CD4-positive, alpha-beta T cell treated with Interleukin-10 for 1 hour (primary cell): ENCODE measurements around the gene TTC27.
A peak's percentile ranks its signal among the peaks of the same experiment; 100 is the strongest.
"Not testable (repeated sequence)": the region's sequence is repeated elsewhere in the genome, so short reads cannot be mapped to it uniquely, and the experiment has no call there.

Experiments
- DNase-seq: peaks from one replicate; pipeline ENCODE4 v3.0.0-alpha.2; 2020

Gene TTC27

DNA sequence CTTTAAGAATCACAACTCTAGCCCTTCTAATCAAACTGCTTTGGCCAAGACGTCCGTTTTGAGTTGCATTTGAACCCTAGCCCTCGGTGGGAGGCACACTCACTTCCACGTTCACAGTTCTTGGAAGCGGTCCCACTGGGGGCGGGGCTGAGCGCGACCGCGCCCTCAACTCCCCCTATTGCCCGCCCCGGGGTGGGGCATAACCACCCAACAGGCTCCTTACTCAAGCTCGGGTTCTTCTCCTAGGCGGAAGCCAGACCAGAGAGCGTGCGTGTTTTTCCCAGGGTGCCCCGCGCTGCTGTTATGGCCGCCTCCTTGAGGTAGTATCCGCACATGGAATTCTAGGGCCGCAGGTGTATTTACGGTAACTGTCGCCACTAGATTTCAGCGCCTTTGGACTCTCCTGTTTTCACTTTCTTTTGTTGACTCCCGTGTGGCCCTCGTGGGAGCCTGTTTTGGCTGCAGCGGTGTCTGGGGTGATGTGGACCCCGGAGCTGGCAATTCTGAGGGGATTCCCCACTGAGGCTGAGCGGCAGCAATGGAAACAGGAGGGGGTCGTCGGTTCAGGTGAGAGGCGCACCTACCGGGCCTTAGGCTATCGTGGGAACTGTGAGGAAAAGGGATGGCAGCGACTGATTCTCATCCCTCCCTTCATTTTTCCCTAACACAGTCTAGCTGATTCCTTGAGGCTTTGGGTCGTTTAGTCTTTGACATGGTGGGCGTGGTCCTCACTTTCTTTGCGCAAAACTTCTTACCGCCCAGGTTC lies at the start of gene TTC27:
Gene TTC27 (plus strand): TSS at position 237 of the 766 bp plus-strand sequence. CDS start 243 bp downstream, at position 480.
- DNase-seq = peak; percentile 95

- peak; percentile 26 for DNase-seq
Observed at GRCh38 chr2:32591669-32592463, 36.0 kb upstream of the TTC27 start.

- no peak for DNase-seq
Observed at GRCh38 chr2:32594573-32594972, 33.3 kb upstream of the TTC27 start.

DNA sequence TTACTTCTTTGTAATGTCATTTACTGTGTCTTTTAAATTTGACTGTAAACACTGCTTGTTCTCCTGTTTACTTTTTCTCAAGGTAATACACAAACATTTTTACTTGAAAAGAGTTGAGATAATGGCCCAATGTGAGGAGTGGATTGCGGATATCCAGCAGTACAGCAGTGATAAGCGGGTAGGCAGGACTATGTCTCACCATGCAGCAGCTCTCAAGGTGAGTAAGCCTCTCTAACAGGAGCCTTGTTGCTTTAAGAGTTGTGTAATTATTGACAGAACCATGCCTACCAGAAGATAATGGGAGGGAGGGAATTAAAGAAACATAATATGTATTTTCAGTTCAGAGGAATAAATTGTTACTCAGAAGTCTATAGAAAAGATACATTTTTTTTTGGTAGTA lies 16.5 kb upstream of the TTC27 start:
- no peak for DNase-seq

DNA sequence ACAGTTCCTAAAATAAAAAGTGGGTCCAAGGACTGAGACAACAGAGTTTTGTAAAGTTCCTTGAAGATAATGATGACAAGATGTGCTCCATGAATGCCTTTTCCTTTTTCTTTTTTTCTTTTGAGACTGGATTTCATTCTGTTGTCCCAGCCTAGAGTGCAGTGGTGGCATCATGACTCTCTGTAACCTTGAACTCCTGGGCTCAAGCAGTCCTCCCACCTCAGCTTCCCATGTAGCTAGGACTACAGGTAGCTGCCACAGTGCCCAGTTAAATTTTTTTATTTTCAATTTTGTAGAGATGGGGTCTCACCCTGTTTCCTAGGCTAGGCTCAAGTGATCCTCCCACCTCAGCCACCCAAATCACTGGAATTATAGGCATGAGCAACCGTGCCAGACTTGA lies 16.1 kb upstream of the TTC27 start:
- DNase-seq = no peak

DNA sequence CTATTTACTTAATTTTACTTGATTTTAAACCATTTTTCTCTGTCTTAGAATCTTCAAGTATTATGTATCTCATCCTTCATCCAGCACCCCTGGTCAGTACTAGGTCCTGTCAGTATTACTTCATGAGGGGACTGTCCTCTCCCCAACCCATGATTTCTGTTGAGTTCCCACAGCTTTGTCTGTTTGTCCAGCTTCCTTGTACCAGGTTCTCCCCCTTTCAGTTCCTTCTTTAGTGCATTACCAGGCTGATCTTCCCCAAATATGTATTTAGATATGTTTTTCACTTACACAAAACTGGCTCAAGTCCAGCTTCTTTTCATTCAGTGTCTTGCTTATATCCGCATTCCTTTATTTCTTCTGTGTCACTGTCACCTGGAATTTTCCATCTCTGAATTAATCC lies 13.8 kb upstream of the TTC27 start:
- DNase-seq = no peak

DNA sequence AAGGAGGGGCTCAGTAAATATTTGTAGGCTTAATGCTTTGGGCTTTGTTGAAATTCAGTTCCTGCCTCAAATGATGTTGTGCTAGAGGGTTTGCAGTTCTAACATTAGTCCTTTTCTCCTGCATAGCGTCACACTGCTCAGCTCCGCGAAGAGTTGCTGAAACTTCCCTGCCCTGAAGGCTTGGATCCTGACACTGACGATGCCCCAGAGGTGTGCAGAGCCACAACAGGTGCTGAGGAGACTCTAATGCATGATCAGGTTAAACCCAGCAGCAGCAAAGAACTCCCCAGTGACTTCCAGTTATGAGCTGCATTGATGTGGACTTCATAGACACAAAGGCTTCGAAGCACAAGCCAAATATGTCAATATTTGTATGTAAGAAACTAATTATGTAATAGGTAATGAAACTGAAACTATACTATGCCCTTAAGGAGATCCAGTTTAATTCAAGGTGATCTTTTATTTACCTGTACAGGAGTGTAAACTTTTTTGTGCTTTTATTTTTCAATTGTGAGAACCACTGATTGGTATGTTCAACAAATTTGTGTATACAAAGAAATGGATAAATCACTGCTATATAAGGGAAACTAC lies 10.2 kb upstream of the TTC27 start:
- DNase-seq = no peak

DNA sequence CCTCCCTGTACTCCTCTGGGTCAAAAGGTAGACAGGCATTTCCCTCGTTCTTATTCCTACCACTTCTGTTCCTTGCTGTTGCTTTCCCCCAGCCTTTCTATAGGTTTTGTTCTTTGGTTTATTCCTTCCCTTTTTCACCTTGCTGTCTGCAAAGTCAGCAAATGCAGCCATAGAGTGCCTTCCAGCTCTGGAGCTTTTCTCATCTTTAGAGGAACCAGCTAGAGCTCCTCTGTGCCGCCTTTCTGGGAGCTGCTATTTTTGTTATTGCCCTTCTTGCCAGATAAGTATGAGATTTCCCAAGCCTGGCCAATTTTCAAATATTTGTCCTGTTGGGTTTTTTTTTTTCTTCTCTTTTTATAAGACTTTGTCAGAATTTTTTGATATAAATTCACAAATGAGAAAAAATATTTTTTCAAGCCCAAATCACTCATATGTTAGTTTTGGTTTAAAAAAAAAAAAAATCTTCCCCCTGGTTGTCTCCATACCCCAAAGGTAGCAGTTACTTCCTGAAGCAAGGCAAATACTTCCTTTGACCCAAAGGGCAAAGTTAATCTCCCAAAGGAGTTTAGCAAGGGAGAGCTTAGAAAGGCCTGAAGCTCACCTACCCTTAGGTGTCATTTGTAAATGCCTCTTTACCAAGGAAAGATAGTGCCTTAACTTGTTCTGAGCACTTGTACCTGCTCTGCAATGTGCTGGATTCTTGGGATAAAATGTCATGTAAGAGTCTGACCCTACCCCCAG lies 5.1 kb upstream of the TTC27 start:
- DNase-seq = no peak

DNA sequence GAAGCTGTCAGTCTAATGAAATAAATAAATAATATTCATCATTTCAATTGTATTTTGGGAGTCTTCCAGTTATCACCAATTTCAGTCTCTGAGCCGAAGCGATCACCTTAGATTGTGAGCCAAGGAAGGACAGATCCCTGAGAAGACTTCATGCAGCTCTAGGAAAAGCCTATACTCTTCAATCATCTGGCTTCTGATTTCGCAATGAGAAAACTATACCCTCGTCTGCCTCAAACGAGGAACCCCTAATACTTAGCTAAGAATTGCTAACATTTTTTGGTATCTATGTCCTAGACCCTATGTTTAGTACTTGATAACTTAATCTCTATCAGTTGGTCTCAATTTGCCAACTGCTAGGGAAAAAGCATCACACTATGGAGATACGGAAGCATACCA lies 4.5 kb upstream of the TTC27 start:
- DNase-seq = no peak

DNA sequence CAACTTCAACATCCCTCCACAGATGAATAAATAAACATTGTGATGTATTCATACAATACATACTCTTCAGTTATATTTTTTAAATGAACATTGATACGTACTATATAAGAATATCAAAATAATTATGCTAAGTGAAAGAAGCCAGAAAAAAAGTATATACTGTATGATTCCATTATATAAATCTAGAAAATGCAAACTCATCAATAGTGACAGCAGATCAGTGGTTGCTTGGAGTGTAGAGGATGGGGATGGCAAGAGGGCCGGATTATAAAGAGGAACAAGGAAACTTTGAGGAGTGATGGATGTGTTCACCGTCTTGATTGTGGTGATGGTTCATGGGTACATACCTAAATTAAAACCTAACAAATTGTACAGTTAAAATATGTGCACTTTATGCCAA lies 3.0 kb upstream of the TTC27 start:
- no peak for DNase-seq

GRCh38 chr2:32626639-32627221 lies 1.1 kb upstream of the TTC27 start:
- DNase-seq = no peak

DNA sequence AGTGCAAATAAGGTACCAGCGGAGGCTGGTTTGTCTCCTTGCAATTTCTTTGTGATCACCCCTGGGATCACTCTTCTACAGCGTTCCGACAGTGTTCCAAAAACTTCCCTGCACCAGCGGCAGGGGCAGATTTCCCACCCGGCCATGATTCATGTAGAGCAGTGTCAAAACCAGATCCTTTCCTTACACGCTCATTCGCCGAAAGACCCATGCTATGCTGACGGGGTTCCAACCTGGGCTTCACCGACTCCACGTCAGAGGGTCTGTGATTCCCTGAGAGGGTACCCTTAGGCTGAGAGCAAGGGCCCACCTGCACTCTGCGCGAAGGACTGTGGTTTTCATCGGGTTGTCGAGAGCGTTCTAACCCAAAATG lies 423 bp upstream of the TTC27 start:
- DNase-seq = no peak

- DNase-seq = no peak
Observed at GRCh38 chr2:32632089-32632488, 4.2 kb downstream of the TTC27 start.

DNA sequence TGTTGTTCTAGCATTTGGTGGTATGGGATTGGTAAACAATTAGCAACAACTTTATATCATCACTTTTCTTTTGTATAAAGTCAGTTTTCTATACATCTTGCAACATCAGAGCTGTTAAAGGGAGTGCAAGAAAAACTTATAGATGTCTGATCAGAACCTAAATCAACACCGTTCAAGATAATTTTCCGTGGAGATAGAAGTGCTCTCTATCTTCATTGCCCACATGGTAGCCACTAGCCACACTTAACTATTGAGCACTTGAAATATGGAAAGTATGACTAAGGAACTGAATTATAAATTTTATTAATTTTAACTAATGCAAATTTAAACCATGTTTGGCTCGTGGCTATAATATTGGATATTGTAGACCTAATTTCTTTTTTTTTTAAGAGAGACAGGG lies 5.2 kb downstream of the TTC27 start:
- DNase-seq = no peak

DNA sequence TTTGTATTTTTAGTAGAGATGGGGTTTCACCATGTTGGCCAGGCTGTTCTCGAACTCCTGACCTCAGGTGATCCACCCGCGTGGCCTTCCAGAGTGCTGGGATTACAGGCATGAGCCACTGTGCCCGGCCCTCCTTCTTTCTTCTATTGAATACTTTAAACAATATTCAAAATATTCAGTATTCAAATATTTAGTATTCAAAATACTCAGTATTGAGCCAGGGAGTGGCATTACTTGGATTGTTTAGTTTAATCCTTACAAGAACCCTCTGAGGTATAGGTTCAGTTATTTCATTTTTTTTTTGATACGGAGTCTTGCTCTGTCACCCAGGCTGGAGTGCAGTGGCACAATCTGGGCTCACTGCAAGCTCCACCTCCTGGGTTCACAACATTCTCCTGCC lies 10.7 kb downstream of the TTC27 start:
- not testable (repeated sequence) for DNase-seq

DNA sequence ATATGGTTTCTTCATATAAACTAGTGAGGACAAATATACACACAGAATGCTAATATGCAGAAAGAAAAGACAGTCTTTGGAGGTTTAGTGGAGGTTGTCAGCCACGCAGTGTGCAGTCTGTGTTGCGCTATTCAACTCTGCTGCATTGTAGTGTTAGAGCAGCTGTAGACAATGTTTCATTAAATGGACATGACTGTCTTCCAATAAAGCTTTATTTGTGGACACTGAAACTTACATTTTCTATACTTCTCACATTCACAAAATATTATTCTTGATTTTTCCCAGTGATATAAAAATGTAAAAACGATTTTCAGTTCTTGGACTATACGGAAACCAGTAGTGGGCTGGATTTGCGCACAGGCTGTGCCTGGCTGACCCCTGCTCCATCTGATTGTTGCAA lies 13.3 kb downstream of the TTC27 start:
- DNase-seq = no peak

GRCh38 chr2:32647180-32647651 lies 19.4 kb downstream of the TTC27 start:
- no peak for DNase-seq

DNA sequence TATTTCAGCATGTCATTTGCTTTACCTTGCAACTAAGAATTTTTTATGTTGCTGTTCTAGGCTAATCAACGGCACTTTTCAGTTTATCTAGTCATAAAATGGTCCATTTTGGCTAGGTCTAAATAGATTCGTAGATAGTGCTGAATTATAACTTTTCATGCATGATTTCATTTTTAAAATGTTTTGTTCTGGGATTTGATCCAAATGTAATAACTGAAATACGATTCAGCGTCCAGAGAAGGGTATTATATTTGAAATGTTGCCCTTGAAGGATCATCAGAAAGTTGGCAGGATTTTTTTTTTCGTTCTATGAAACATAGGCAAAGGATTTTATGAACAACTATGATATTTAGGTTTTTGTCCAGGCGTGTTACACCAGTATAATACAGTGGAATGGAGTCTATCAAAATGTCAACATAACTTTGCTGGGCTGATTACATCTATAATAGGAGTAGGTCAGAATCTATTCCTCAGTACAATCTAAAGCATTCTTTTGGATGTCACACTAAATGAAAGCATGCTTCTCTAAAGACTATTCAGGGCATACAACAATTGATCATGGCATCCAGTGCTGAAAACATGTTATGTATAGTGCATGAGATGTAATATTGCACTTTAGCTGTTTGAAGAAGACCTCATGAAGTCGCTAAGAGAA lies 24.8 kb downstream of the TTC27 start:
- no peak for DNase-seq

DNA sequence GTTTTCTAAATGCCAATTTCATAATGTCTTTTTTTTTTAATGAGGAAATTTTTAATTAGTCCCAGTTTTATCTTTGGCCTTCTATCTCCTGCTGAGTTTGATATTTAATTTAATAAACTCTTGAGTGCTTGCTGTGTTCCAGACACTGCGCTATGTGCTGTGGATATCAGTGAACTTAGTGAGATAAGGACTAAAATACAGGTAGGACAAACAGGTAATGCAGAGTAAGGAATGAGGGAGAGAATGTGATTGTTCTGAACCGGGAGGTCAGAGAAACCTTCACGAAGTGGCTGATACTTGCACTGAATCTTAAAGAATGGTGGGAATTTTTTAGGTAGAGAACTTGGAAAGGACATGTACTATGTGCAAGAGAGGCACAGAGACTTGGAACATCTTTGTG lies 28.2 kb downstream of the TTC27 start:
- no peak for DNase-seq

- no peak for DNase-seq
Observed at GRCh38 chr2:32663864-32664263, 36.0 kb downstream of the TTC27 start.

DNA sequence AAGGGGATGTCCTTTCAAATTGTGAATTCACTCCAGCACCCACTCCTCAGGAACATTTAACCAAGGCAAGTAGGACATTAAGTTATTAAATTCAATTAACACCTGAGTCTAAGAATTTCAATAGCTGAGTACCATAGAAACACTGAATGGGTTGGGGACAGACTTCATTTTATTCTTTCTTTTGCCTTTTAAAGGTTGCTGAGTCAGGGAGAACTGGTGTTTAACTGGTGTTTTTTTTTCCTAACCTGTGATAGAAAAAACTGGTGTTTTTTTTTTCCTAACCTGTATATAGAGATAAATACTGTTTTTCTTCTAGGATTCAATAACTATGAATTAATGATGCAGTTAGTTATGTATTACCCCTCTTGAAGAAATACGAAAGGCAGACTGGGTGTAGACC lies 38.9 kb downstream of the TTC27 start:
- DNase-seq = no peak

- DNase-seq = no peak
Observed at GRCh38 chr2:32668254-32668653, 40.4 kb downstream of the TTC27 start.
